Suprapubic skin (tissue), 4 donors: ENCODE measurements around the gene FAM98B. TPM values are rescaled to one million over a fixed set of nuclear protein-coding genes. Genes with fewer than 3 reads are reported as not detected.
"Not testable (repeated sequence)": the region's sequence is repeated elsewhere in the genome, so short reads cannot be mapped to it uniquely, and the experiment has no call there.

Experiments
- DNase-seq, 2 donors: peaks; one replicate each; pipeline ENCODE4 v3.0.0-alpha.2; 2019; ENCODE audit warnings: low spot score in 2 of 2
- H3K27ac ChIP-seq: fragments of 200-600 bp; sonication (generic); one replicate; pipeline ENCODE4 v1.5.1; 2019
- H3K27me3 ChIP-seq: fragments of 200-600 bp; sonication (generic); one replicate; pipeline ENCODE4 v1.5.1; 2019
- H3K36me3 ChIP-seq: fragments of 200-600 bp; sonication (generic); one replicate; pipeline ENCODE4 v1.5.1; 2019
- H3K4me1 ChIP-seq: fragments of 200-600 bp; sonication (generic); one replicate; pipeline ENCODE4 v1.5.1; 2019
- H3K4me3 ChIP-seq: fragments of 200-600 bp; sonication (generic); one replicate; pipeline ENCODE4 v1.5.1; 2019; ENCODE audit warnings: mild to moderate bottlenecking
- H3K9me3 ChIP-seq: fragments of 200-600 bp; sonication (generic); one replicate; pipeline ENCODE4 v1.5.1; 2019
- EP300 ChIP-seq: sonication (generic); formaldehyde crosslinking; IDR thresholded peaks from one replicate; pipeline ENCODE4 v1.6.1; 2017; ENCODE audit warnings: antibody characterized with exemption
- POLR2A ChIP-seq, 2 donors: fragments of 450-650 bp; IDR thresholded peaks; one replicate each; pipeline ENCODE4 v1.6.1; 2017; ENCODE audit warnings: antibody characterized with exemption in 2 of 2, mild to moderate bottlenecking in 2 of 2, moderate library complexity in 2 of 2
- POLR2AphosphoS5 ChIP-seq, 3 donors: sonication (generic); formaldehyde crosslinking; IDR thresholded peaks; one replicate each; pipeline ENCODE4 v1.6.1; 2017; ENCODE audit warnings: antibody characterized with exemption in 3 of 3
- WGBS: methylation state at CpG from one replicate; pipeline ENCODE4 v1.1.5; 2018; 5-methylcytosine and 5-hydroxymethylcytosine counted together
- total RNA-seq, 4 donors: library from RNA; depleted of rRNA; stranded (reverse); fragments of >200 nt; gene quantifications; one replicate each; pipeline ENCODE4 v1.1.0, GENCODE V29; 2016
- TF ChIP-seq, protein P1 (sequence below), 2 donors: fragments of 200-600 bp in 1 of 2; fragments of 450-650 bp in 1 of 2; sonication (generic) in 1 of 2; IDR thresholded peaks; one replicate each; pipeline ENCODE4 v1.5.1; 2016 to 2019; ENCODE audit warnings: antibody characterized with exemption in 2 of 2, mild to moderate bottlenecking in 1 of 2, moderate library complexity in 1 of 2

Gene FAM98B
- total RNA-seq, 4 donors from 2014 or later = 9.4 to 48.3 (median 14.7) TPM

DNA sequence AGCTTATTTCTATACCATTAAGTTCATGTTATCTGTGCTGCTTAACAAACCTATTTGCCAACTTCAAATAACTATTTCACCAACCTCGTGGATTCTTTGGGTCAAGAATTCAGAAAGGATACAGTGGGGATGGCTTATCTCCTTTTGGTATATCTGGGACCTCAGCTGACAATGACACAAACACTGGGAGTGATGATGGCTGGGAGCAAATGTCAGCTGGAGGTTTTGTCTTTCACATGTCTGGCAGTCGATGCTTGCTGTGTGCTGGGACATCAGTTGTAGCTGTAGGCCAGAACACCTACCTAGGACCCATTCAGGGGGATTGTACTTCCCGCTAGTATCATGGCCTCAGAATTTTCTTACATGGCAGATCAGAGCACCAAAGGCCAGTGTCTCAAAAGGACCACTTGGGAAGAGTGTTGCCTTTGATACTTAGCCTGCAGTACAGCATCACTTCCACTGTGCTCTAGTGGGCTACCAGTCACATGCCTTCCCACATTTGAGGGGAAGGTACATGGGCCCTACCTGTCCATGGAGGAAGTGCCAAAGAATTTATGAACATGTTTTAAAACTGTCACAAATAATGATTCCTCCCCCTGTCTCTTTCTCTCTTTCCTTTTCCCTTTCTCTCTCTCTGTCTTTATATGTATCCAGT lies 23.7 kb upstream of the FAM98B start:
- no peak overlapping the region for H3K4me3 ChIP-seq
- no peak for TF ChIP-seq POLR2AphosphoS5 (IDR thresholded peaks at IDR 0.05)
- TF ChIP-seq POLR2A (IDR thresholded peaks at IDR 0.05) = no peak
- TF ChIP-seq, protein P1, sequence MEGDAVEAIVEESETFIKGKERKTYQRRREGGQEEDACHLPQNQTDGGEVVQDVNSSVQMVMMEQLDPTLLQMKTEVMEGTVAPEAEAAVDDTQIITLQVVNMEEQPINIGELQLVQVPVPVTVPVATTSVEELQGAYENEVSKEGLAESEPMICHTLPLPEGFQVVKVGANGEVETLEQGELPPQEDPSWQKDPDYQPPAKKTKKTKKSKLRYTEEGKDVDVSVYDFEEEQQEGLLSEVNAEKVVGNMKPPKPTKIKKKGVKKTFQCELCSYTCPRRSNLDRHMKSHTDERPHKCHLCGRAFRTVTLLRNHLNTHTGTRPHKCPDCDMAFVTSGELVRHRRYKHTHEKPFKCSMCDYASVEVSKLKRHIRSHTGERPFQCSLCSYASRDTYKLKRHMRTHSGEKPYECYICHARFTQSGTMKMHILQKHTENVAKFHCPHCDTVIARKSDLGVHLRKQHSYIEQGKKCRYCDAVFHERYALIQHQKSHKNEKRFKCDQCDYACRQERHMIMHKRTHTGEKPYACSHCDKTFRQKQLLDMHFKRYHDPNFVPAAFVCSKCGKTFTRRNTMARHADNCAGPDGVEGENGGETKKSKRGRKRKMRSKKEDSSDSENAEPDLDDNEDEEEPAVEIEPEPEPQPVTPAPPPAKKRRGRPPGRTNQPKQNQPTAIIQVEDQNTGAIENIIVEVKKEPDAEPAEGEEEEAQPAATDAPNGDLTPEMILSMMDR (IDR thresholded peaks at IDR 0.05) = no peak
- no peak for TF ChIP-seq EP300

DNA sequence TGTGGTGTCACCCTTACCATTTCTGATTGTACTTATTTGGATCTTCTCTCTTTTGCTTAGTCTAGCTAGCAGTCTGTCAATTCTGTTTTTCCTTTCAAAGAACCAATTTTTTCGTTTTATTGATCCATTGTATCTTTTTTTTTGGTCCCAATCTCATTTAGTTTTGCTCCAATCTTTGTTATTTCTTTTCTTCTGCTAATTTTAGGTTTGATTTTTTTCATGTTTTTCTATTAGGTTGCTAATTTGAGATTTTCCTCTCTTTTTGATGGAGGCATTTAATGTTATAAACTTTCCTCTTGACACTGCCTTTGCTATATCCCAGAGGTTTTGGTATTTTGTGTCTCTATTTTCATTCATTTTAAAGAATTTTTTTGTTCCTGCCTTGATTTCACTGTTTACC lies 16.9 kb upstream of the FAM98B start:
- Histone ChIP-seq H3K27me3 (no peaks in the 10 kb centered on the region), H3K4me3 (no peak overlapping the region), H3K36me3 (no peaks in the 10 kb centered on the region), H3K4me1 (no peaks in the 10 kb centered on the region), H3K9me3 (no peaks in the 10 kb centered on the region), H3K27ac (no peak overlapping the region)
- TF ChIP-seq, protein P1 (IDR thresholded peaks at IDR 0.05) = no peak
- 53% methylated on average over 1 of the region's 1 CpG for WGBS
- no peak for DNase-seq

More for the DNA sequence above, 23.7 kb upstream of the FAM98B start:
- no peak for DNase-seq
- no peak overlapping the region for H3K27ac ChIP-seq
- H3K36me3 ChIP-seq = no peaks in the 10 kb centered on the region
- peaks cover 7% of the 10 kb centered on the region for H3K27me3 ChIP-seq
- no peaks in the 10 kb centered on the region for H3K9me3 ChIP-seq
- no peaks in the 10 kb centered on the region for H3K4me1 ChIP-seq
- 75% methylated on average over 3 of the region's 3 CpGs for WGBS

DNA sequence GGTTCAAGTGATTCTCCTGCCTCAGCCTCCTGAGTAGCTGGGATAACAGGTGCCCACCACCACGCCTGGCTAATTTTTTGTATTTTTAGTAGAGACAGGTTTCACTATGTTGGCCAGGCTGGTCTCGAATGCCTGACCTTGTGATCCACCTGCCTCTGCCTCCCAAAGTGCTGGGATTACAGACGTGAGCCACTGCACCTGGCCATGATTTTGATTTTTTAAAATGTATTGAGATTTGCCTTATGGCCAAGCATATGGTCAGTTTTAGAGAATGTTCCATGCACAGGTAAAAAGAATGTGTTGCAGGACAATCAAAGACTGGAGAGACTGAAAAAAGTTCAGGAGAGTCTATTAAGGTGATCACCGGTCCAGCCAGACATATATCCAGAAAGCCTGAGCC lies 16.3 kb upstream of the FAM98B start:
- WGBS = 83% methylated on average over 4 of the region's 4 CpGs
- not testable (repeated sequence) for H3K4me3 ChIP-seq, H3K27ac ChIP-seq, H3K9me3 ChIP-seq, H3K27me3 ChIP-seq, DNase-seq, H3K36me3 ChIP-seq, H3K4me1 ChIP-seq

DNA sequence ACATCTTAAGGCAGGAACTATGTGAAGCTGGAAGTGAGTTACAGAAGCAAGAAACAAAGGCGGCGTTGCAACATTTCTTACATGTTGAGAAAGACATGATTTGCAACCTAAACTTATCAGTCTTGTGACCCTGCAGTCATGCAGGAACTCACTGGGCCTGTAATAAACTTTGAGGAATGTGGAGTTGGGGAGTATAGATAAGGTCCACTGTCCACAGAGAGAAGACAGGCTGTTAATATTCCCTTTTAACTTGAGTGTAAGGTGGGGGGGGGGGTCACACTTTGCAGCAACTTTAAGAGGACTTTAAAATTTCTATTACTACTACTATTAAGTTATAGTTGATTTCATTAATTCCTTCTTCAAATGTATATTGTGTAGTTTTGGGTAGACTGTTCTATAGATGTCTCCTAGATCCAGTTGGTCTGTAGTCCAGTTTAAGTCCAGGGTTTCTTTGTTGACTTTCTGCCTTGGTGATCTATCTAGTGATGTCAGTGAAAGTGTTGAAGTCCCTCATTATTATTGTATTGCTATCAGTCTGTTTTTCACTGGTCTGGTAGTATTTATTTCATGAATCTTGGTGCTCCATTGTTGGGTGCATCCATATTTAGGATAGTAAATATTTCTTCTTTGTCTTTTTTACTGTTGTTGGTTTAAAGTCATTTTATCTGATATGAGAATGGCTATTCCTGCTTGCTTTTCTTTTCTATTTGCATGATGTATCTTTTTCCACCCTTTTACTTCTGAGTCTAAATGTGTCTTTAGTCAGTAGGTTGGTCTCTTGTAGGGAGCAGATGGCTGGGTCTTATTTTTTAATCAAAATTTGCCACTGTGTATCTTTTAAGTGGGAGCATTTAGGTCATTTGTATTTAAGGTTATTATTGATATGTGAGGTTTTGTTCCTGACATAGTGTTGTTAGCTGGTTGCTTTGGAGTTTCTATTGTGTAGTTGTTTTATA lies 15.6 kb upstream of the FAM98B start:
- Histone ChIP-seq H3K27me3 (no peaks in the 10 kb centered on the region), H3K27ac (no peak overlapping the region), H3K9me3 (no peaks in the 10 kb centered on the region), H3K4me3 (no peak overlapping the region), H3K36me3 (no peaks in the 10 kb centered on the region), H3K4me1 (no peaks in the 10 kb centered on the region)
- no peak for DNase-seq
- no peak for TF ChIP-seq POLR2A (IDR thresholded peaks at IDR 0.05)
- TF ChIP-seq EP300 = no peak
- no peak for TF ChIP-seq POLR2AphosphoS5 (IDR thresholded peaks at IDR 0.05)
- TF ChIP-seq, protein P1 (IDR thresholded peaks at IDR 0.05) = no peak
- WGBS = 62% methylated on average over 2 of the region's 2 CpGs

DNA sequence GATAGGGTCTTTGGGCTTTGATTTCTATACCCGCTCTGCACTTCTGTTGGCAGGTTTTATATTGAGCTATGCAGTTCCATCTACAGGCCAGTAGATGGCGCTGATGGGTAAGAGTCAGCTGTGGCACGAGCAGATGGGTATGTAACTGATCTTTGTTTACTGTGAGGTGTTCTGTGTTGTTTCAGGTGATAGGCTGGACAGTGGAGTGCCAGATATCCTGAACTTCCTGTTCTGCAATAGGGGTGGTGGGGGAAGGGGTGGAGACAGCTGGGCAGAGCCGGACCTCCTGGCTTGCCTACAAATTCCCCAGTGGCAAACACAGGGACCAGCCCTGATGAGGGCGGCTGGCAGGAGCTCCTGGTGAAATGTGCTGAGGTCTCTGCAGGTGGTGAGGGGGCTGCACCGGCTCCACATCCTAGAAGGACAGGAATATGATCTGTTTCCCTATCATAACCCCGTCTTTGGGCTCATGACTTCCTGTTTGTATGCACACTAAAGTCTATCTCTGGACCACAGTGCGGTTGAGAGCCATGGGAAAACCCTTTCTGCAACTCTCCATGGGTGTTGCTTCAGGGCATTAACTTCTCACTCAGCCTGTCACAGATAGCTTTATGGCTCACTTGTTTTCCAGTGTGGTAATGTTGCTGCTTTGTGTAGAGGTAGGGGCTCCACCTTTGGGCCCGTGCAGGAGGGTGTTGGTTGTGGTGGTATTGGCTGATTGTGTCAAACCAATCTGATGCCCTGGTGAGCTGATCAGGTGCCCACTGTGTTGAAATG lies 13.4 kb upstream of the FAM98B start:
- H3K36me3 ChIP-seq = no peaks in the 10 kb centered on the region
- no peak overlapping the region for H3K4me3 ChIP-seq
- WGBS = 32% methylated on average over 9 of the region's 9 CpGs
- H3K9me3 ChIP-seq = no peaks in the 10 kb centered on the region
- no peaks in the 10 kb centered on the region for H3K27me3 ChIP-seq
- TF ChIP-seq POLR2AphosphoS5 (IDR thresholded peaks at IDR 0.05) (no peak), EP300 (no peak), POLR2A (IDR thresholded peaks at IDR 0.05) (no peak)
- TF ChIP-seq, protein P1 (IDR thresholded peaks at IDR 0.05) = peak; percentile 75 to 86
- no peaks in the 10 kb centered on the region for H3K4me1 ChIP-seq
- H3K27ac ChIP-seq = no peak overlapping the region
- DNase-seq = peak in 1 of 2 donors; percentile 61
